Measurements from ENCODE around the gene TLR1. TPM values are rescaled to one million over a fixed set of nuclear protein-coding genes. Genes with fewer than 3 reads are reported as not detected.
"Not testable (repeated sequence)": the region's sequence is repeated elsewhere in the genome, so short reads cannot be mapped to it uniquely, and the experiment has no call there.

TLR1 gene
- total RNA-seq, 2 experiments from 2014 or later: 8.1 to 9.6 TPM

DNA sequence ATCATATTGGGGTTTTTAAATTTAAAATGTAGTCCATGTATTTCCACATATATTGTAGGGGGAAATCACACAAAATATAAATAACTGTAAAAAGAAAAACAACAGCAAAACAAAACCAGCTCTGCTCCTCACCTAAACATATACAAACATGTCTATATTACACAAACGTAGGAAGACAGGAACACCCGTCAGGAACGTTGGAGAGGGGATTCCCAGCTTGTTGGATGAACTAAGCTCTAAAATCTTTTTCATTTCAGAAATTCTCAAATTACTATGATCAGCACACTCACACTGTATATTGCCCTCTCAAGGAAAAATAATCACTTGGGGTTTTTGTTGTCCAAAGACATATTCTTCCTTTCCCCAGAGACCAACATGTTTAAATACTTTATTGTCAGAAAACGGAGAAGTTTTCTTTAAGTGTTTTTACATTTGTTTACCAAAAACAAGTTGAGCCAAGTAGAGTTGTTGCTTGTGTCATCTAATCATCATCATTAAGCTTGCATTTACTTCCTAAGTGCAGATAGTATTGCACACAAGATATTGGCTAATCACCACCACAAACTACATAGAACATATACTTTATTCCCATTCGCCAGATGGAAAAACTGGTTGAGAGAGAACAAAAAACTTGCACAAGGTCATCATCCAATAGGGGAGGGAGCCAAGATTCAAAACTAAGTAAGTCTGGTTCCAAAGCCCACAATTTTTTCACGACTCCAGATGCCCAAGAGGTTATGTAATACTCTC lies 19.4 kb downstream of the TLR1 start:
- POLR2A ChIA-PET: no interaction called here
- H3K36me3 Mint-ChIP-seq (ENCODE audit: low read depth): peaks cover 5% of the 10 kb centered on the region
- ATAC-seq (no peak), DNase-seq (no peak)
- H3K4me1 Mint-ChIP-seq (ENCODE audit: low read depth): peaks cover 6% of the 10 kb centered on the region
- H3K27me3 Mint-ChIP-seq (ENCODE audit: low read depth): peaks cover 2% of the 10 kb centered on the region
- no peak overlapping the region for H3K27ac Mint-ChIP-seq
- H3K9me3 Mint-ChIP-seq (ENCODE audit: insufficient read depth): peaks cover 9% of the 10 kb centered on the region
- H3K4me3 Mint-ChIP-seq: no peak overlapping the region
- CTCF ChIA-PET: interaction anchor here (0.8 to 5.7 kb wide), 5 partner anchors 9 to 605 kb away, joined by 4 to 78 read pairs (median 4); partner anchors contain the start of gene TLR1

DNA sequence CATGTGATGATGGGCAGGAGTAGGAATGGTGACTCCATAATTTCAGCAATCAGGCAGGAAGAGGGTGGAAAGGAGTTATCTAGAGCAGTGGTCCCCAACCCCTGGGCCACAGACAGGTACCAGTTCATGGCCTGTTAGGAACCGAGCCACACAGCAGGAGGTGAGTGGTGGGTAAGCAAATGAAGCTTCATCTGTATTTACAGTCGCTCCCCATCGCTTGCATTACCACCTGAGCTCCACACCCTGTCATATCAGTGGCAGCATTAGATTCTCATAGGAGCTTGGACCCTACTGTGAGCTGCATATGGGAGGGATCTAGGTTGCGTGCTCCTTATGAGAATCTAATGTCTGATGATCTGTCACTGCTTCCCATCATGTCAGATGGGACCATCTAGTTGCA lies 20.4 kb downstream of the TLR1 start:
- H3K27ac Mint-ChIP-seq: no peak overlapping the region
- ATAC-seq: no peak
- H3K4me1 Mint-ChIP-seq (ENCODE audit: low read depth): peaks cover 6% of the 10 kb centered on the region
- no peaks in the 10 kb centered on the region for H3K36me3 Mint-ChIP-seq (ENCODE audit: low read depth)
- H3K27me3 Mint-ChIP-seq (ENCODE audit: low read depth): peaks cover 5% of the 10 kb centered on the region
- H3K9me3 Mint-ChIP-seq (ENCODE audit: insufficient read depth): no peaks in the 10 kb centered on the region
- no peak overlapping the region for H3K4me3 Mint-ChIP-seq
- no peak for DNase-seq
- POLR2A ChIA-PET: no interaction called here
- CTCF ChIA-PET: interaction anchor here (0.6 to 5.7 kb wide), 4 partner anchors 19 to 465 kb away, joined by 3 to 99 read pairs (median 56); partner anchors contain the start of gene TLR1

DNA sequence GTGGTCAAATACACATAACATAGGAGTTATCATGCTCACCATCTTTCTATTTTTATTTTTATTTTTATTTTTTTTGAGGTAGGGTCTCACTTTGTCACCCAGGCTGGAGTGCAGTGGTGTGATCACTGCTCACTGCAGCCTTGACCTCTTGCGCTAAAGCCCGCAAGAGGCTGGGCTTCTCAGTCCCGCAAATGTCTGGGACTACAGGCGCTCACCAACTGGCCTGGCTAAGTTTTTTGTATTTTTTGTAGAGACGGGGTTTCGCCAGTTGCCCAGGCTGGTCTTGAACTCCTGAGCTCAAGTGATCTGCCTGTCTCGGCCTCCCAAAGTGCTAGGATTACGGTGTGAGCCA lies 21.5 kb downstream of the TLR1 start:
- Mint-ChIP-seq H3K4me1 (ENCODE audit: low read depth) (peaks cover 6% of the 10 kb centered on the region), H3K4me3 (no peak overlapping the region), H3K27me3 (ENCODE audit: low read depth) (peaks cover 5% of the 10 kb centered on the region), H3K36me3 (ENCODE audit: low read depth) (no peaks in the 10 kb centered on the region), H3K9me3 (ENCODE audit: insufficient read depth) (no peaks in the 10 kb centered on the region), H3K27ac (no peak overlapping the region)
- no peak for DNase-seq
- ChIA-PET CTCF (interaction anchor here (0.6 to 5.7 kb wide), 31 partner anchors 8 to 714 kb away, joined by 3 to 99 read pairs (median 4); partner anchors contain the start of genes TLR1 and TLR6), POLR2A (interaction anchor here (1.1 to 1.2 kb wide), 2 partner anchors 21 to 24 kb away, joined by 4 to 6 read pairs; no protein-coding TSS in a partner anchor)
- ATAC-seq: no peak

DNA sequence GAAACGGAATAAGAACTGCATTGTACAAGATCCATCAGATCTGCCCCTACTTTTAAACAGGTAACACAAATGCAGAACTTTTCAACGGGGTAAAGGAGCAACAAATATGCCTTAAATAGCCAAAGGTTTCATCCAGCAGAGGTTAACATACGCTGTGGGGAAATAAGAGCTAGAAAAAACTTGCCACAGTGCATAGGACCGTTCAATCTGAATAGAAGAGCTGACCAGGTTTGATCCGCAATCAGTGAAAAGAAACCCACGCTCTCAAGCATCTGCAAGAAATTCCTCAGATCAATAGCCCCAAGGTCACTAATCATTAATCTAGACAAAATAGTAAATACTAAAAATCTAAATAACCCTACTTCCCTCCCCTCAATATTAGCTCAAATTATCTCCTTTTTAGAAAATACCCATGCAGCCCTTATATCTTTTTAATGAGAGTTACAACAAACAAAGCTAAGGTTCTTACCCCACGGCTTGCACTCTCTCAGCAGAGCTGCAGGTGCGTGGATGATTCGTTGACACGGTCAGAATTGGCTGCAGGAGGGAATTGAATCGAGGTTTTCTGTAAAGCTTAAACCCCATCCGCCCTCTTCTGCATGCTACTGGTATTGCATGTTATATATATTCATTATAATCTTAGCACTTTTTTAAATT lies 22.0 kb downstream of the TLR1 start, which contains the start of gene TLR10:
Gene TLR10, minus strand, starts transcription at position 539 of the 657 bp plus-strand sequence. CDS start 7,400 bp downstream, outside the sequence.
- ChIA-PET POLR2A (interaction anchor here (1.1 to 1.2 kb wide), 2 partner anchors 21 to 23 kb away, joined by 4 to 6 read pairs; no protein-coding TSS in a partner anchor), CTCF (interaction anchor here (0.6 to 5.7 kb wide), 40 partner anchors 9 to 713 kb away, joined by 3 to 99 read pairs (median 4); partner anchors contain the start of genes TLR1 and TLR6)
- Mint-ChIP-seq H3K9me3 (ENCODE audit: insufficient read depth) (no peaks in the 10 kb centered on the region), H3K27me3 (ENCODE audit: low read depth) (peaks cover 5% of the 10 kb centered on the region), H3K36me3 (ENCODE audit: low read depth) (no peaks in the 10 kb centered on the region), H3K27ac (no peak within 1 kb of the TSS), H3K4me3 (no peak within 1 kb of the TSS), H3K4me1 (ENCODE audit: low read depth) (peaks cover 6% of the 10 kb centered on the region)
- peak; percentile 47 for ATAC-seq
- peak; percentile 64 for DNase-seq

DNA sequence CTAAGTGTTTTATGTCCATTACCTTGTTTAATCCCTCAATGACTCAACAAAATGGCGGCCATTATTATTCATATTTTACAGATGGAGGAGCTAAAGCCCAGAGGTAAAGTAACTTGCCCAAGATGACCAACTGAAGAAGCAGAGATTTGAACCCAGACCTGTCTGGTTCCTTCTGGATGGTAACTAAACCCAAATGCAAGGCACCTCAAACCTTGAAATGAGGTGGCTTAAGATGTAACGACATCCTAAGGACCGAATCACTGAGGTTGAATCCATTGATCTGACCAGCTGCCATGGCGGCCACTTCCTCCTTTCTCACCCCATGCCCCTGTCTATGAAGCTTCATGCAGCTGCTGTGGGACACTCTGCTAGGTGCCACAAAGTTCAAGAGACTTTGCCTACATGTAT lies 22.7 kb downstream of the TLR1 start:
- DNase-seq (no peak), ATAC-seq (no peak)
- Mint-ChIP-seq H3K4me3 (no peak overlapping the region), H3K27me3 (ENCODE audit: low read depth) (peaks cover 5% of the 10 kb centered on the region), H3K27ac (no peak overlapping the region), H3K4me1 (ENCODE audit: low read depth) (peaks cover 6% of the 10 kb centered on the region), H3K9me3 (ENCODE audit: insufficient read depth) (no peaks in the 10 kb centered on the region), H3K36me3 (ENCODE audit: low read depth) (no peaks in the 10 kb centered on the region)
- CTCF ChIA-PET: interaction anchor here (0.7 to 5.7 kb wide), 23 partner anchors 9 to 713 kb away, joined by 3 to 99 read pairs (median 5); partner anchors contain the start of genes TLR1 and TLR6
- POLR2A ChIA-PET: interaction anchor here (1.1 kb wide), 1 partner anchor 23 kb away, joined by 6 read pairs; no protein-coding TSS in a partner anchor

DNA sequence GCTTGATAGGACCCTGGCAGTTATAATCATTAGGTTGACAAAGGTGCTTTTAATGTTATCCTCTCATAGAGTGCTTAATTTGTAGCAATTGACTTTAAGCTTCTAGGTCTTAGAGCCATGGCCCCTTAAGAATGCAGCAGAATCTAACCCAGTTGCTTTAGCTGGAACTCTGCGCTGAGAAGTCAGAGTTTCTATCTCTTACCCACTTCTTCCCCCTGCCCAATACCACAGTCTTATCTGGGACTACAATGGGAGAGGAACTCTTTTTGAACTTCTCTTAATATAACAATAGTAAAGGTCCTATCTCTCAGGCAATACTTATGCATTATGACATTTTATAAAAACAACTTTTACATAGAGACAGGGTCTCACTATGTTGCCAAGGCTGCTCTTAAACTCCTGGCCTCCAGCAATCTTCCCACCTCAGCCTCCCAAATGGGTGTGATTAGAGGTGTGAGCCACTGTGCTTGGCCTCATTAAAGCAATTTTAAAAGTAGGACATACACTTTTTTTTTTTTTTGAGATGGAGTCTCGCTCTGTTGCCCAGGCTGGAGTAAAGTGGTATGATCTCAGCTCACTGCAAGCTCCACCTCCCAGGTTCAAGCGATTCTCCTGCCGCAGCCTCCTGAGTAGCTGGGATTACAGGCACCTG lies 23.6 kb downstream of the TLR1 start:
- POLR2A ChIA-PET: no interaction called here
- CTCF ChIA-PET: interaction anchor here (1.2 to 5.7 kb wide), 11 partner anchors 8 to 651 kb away, joined by 3 to 99 read pairs (median 18); partner anchors contain the start of gene TLR1
- H3K27me3 Mint-ChIP-seq (ENCODE audit: low read depth): peaks cover 5% of the 10 kb centered on the region
- ATAC-seq (no peak), DNase-seq (no peak)
- H3K4me1 Mint-ChIP-seq (ENCODE audit: low read depth): peaks cover 6% of the 10 kb centered on the region
- no peaks in the 10 kb centered on the region for H3K9me3 Mint-ChIP-seq (ENCODE audit: insufficient read depth)
- no peak overlapping the region for H3K4me3 Mint-ChIP-seq
- no peak overlapping the region for H3K27ac Mint-ChIP-seq
- H3K36me3 Mint-ChIP-seq (ENCODE audit: low read depth): no peaks in the 10 kb centered on the region

DNA sequence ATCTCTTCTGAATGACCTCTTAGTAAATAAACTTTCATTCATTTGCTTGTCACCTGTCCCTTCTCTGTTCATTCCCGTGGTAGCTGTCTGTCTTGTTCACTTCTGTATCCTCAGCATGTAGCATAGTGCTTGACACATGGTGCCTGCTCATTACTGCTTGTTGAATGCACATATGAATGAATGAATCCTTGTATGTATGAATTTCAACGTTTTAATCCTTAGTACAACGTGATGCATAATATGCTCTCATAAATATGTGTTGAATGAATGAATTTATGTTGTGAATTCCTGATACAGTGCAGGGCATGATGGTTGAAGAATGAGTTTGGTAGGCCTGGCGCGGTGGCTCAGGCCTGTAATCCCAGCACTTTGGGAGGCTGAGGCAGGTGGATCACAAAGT lies 24.8 kb downstream of the TLR1 start:
- peaks cover 10% of the 10 kb centered on the region for H3K27me3 Mint-ChIP-seq (ENCODE audit: low read depth)
- CTCF ChIA-PET: interaction anchor here (4.0 to 5.0 kb wide), 3 partner anchors 20 to 600 kb away, joined by 34 to 99 read pairs (median 35); no protein-coding TSS in a partner anchor

DNA sequence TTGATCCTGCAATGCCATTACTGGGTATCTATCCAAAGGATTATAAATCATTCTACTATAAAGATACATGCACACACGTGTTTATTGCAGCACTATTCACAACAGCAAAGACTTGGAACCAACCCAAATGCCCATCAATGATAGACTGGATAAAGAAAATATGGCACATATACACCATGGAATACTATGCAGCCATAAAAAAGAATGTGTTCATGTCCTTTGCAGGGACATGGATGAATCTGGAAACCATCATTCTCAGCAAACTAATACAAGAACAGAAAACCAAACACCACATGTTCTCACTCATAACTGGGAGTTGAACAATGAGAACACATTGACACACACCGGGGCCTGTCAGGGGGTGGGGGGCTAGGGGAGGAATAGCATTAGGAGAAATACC lies 26.7 kb downstream of the TLR1 start:
- H3K4me1 Mint-ChIP-seq (ENCODE audit: low read depth); H3K9me3 Mint-ChIP-seq (ENCODE audit: insufficient read depth); H3K27ac Mint-ChIP-seq; DNase-seq; H3K4me3 Mint-ChIP-seq; CTCF ChIA-PET; POLR2A ChIA-PET; ATAC-seq; H3K36me3 Mint-ChIP-seq (ENCODE audit: low read depth): not testable (repeated sequence)
- H3K27me3 Mint-ChIP-seq (ENCODE audit: low read depth): peaks cover 16% of the 10 kb centered on the region

More for the DNA sequence above, 24.8 kb downstream of the TLR1 start:
- ATAC-seq: no peak
- POLR2A ChIA-PET: no interaction called here
- Mint-ChIP-seq H3K36me3 (ENCODE audit: low read depth) (no peaks in the 10 kb centered on the region), H3K4me3 (no peak overlapping the region), H3K27ac (no peak overlapping the region), H3K9me3 (ENCODE audit: insufficient read depth) (no peaks in the 10 kb centered on the region), H3K4me1 (ENCODE audit: low read depth) (peaks cover 6% of the 10 kb centered on the region)
- no peak for DNase-seq

DNA sequence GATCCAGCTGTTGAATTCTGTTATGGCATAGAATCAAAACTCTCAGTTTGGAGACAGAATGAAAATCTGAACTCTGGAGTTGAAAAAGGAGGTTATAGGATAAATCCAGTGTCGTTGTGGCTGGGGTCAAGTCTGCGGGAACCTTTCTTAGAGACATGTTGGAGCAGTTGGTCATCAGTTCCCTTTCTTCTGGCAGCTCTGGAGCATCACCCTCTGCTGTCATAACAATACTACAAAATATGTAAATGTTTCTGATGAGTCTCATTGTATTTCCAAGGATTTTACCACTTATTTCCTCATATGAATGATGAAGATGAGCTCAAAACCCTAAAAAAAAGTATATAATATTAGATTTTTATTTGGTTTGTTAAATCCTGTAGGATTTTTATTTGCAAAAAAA lies 29.3 kb downstream of the TLR1 start:
- POLR2A ChIA-PET: interaction anchor here (1.2 kb wide), 1 partner anchor 14 kb away, joined by 3 read pairs; no protein-coding TSS in a partner anchor
- H3K4me3 Mint-ChIP-seq: no peak overlapping the region
- no peaks in the 10 kb centered on the region for H3K36me3 Mint-ChIP-seq (ENCODE audit: low read depth)
- no peak overlapping the region for H3K27ac Mint-ChIP-seq
- H3K4me1 Mint-ChIP-seq (ENCODE audit: low read depth): no peaks in the 10 kb centered on the region
- H3K27me3 Mint-ChIP-seq (ENCODE audit: low read depth): peaks cover 23% of the 10 kb centered on the region
- H3K9me3 Mint-ChIP-seq (ENCODE audit: insufficient read depth): no peaks in the 10 kb centered on the region
- DNase-seq: no peak
- ATAC-seq: no peak
- CTCF ChIA-PET: interaction anchor here (1.6 to 1.9 kb wide), 2 partner anchors 10 to 16 kb away, joined by 4 to 7 read pairs; no protein-coding TSS in a partner anchor

DNA sequence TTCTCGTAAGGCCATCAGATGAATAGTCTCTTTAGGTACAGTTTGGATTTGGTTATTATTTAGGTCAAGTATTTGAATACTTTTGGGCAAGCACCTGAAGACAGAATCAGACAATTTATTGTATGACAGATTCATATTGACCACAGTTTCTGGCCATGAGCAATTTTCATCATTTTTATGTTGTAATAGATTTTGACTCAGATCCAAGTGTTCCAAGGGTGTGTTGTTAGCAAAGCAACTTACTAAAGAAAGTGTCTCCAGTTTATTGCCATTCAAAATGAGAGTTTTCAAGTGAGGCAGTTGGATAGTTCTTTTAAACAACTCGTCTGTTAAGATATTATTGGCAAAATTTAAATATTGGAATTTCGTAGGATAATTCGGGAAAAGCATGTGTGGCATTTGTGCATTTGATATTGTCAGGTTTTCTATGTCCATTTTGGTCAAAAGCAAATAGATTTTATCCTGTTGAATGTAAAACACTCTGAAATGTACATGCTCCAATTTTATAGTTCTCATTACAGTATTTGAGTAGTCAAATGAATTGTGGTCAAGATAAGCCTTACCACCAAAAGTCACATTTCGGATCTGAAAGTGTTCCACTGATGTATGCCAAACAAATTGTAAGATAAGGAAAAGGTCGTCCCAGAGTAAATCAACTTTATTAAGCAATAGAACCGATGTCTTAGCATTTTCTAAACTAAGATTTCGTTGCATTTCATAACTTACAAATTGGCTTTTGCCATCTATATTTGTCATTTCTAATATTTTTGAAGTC lies 30.2 kb downstream of the TLR1 start:
- Mint-ChIP-seq H3K27ac (no peak overlapping the region), H3K27me3 (ENCODE audit: low read depth) (peaks cover 20% of the 10 kb centered on the region), H3K9me3 (ENCODE audit: insufficient read depth) (no peaks in the 10 kb centered on the region), H3K4me1 (ENCODE audit: low read depth) (no peaks in the 10 kb centered on the region), H3K4me3 (no peak overlapping the region), H3K36me3 (ENCODE audit: low read depth) (no peaks in the 10 kb centered on the region)
- CTCF ChIA-PET: interaction anchor here (1.4 kb wide), 1 partner anchor 29 kb away, joined by 7 read pairs; the partner anchor contains the start of gene TLR1
- DNase-seq: no peak
- no peak for ATAC-seq
- POLR2A ChIA-PET: no interaction called here

DNA sequence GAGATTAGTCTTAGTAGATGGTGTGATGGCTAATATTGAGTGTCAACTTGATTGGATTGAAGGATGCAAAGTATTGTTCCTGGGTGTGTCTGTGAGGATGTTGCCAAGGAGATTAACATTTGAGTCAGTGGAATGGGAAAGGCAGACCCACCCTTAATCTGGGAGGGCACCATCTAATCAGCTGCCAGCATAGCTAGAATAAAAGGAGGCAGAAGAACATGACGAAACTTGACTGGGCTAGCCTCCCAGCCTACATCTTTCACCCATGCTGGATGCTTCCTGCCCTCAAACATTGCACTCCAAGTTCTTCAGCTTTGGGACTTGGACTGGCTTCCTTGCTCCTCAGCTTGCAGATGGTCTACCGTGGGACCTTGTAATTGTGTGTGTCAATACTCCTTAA lies 34.3 kb downstream of the TLR1 start:
- ATAC-seq; H3K27ac Mint-ChIP-seq; H3K9me3 Mint-ChIP-seq (ENCODE audit: insufficient read depth); POLR2A ChIA-PET; DNase-seq; H3K4me1 Mint-ChIP-seq (ENCODE audit: low read depth); H3K36me3 Mint-ChIP-seq (ENCODE audit: low read depth); H3K4me3 Mint-ChIP-seq: not testable (repeated sequence)
- CTCF ChIA-PET: interaction anchor here (1.0 to 2.5 kb wide), 5 partner anchors 9 to 90 kb away, joined by 3 to 9 read pairs (median 7); partner anchors contain the start of gene TLR10
- peaks cover 19% of the 10 kb centered on the region for H3K27me3 Mint-ChIP-seq (ENCODE audit: low read depth)
